GM21526 (cell line): ENCODE data around the gene AP2B1.

Experiments used
- ATAC-seq: cut with Tn5 transposase; IDR thresholded peaks from one replicate; pipeline ENCODE4 v1.9.1; 2021; ENCODE audit warnings: moderate library complexity; ENCODE audit not compliant: unreplicated experiment, low FRiP score

Gene AP2B1

DNA sequence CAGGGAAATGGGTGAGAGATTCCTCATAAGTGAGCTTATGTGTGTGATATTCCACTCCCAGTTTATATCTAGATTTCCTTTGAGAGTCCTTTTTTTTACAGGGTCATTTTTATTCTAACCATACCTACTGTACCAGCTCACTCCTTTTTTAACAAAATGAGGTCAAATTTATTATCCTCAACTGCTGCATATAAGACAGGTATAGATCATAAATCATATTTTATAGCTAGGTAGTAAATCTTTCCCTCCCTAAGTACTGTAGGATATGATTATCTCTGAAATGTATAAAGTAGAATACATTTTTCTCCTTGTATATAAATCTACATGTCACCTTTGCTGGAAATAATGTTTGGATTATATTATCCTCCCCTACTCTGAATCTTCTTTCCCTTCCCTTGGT, 31.5 kb downstream of the AP2B1 start:
- no peak for ATAC-seq

DNA sequence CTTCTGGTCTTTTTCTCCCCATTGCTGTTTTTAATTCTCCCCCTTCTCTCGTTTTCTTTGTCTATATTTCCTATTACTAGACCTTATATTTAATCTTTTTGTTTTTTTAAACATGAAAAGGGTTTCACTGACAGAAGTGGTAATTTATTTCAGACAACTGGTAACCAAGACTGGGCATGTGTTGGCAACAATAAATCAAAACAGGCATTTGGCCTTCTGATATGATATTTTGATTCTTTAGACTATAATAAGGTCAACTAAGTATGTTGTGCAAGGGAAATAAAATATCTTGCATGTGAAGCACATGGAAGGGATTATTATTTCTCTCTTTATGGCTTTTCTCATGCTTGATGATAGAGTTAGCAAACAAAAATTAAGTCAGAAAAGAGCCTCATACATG, 34.6 kb downstream of the AP2B1 start:
- no peak for ATAC-seq

DNA sequence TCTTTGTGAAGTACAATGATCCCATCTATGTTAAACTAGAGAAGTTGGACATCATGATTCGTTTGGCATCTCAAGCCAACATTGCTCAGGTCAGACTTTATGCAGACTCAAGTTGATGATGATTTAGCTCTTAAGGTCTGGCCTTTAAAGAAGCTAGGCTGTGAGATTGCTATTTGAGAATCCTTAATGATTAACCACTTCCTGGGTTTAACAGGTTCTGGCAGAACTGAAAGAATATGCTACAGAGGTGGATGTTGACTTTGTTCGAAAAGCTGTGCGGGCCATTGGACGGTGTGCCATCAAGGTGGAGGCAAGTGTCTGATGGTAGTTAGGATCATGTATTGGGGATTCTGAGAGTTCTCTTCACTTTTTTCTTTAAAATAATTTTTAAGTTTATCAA, 40.3 kb downstream of the AP2B1 start:
- ATAC-seq: no peak

DNA sequence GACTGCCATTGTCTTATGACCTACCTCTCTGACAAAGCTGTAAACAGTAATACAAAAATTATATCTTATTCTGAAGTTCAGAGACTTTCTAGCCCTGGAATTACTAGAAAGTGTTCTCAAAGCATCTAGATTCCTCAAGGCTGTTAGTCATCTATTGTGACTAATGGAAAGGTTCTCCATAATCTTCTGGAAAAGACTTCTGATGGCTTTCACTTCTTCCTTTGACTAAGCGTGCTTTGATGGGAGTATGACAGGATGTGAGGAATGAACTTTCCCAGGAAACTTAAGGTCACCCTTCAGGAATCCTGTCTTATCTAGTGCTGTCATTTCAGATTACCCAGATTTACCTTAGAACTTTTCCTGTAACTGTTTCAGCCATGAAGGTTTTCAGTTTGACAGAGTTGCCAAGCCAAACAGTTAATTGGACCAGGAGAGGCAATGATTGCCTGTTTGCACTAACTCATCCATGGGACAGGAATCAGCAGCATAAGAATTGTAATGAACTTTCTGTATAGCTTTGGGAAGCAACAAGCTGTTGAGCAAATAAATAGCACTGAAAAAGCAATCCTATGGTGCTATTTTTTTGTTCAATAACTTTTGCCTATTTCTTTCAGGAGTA, 43.5 kb downstream of the AP2B1 start:
- no peak for ATAC-seq

DNA sequence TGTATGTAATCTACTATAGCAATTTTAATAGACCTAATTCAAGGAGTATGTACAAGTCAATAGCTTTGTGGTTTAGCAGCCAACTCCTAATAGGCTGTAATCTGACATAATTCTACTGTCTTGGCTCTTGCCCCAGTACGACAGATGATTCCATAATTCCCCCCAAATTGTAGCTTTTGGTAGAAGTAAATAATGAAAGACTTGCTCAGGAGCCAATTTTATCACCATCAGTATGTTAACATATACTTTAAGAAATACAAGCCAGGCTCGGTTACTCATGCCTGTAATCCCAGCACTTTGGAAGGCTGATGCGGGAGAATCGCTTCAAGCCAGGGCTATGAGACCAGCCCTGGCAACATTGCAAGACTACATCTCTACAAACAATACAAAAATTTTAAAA, 53.9 kb downstream of the AP2B1 start:
- no peak for ATAC-seq

DNA sequence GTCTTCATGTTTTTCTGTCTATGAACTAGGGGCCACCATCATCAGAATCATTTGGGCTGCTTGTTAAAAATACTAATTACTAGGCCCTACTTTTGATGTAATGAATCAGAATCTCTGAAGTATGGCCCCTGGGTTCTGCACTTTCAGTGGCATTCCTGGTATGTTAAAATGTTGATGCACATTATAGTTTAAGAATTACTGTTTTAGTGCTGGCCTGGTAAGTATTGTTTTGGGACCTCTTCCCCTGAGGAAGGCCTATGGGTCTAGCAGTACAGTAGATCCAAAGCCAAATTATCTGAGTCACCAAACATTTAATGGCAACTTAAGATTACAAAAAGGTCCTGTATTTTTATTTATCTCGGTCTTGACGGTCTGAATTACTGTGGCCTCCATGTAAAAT, 58.8 kb downstream of the AP2B1 start:
- no peak for ATAC-seq

DNA sequence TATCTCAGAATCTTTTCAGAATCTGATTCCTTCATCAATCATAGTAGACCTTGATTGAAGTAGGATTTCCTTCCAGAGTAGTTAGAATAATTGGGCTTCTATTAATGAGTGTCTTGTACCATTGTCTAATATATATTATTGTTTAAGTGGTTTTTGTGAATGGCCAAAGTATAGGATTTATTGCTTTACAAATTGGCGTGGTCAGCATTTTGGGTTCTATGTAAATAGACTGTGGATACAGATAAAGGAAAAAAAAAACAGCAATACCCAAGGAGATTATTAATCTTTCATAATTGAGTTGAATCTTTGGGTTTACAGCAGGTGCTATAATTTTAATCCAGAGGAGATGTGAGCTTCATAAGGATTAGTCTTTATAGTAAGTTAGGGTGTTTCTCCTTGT, 64.3 kb downstream of the AP2B1 start:
- no peak for ATAC-seq

DNA sequence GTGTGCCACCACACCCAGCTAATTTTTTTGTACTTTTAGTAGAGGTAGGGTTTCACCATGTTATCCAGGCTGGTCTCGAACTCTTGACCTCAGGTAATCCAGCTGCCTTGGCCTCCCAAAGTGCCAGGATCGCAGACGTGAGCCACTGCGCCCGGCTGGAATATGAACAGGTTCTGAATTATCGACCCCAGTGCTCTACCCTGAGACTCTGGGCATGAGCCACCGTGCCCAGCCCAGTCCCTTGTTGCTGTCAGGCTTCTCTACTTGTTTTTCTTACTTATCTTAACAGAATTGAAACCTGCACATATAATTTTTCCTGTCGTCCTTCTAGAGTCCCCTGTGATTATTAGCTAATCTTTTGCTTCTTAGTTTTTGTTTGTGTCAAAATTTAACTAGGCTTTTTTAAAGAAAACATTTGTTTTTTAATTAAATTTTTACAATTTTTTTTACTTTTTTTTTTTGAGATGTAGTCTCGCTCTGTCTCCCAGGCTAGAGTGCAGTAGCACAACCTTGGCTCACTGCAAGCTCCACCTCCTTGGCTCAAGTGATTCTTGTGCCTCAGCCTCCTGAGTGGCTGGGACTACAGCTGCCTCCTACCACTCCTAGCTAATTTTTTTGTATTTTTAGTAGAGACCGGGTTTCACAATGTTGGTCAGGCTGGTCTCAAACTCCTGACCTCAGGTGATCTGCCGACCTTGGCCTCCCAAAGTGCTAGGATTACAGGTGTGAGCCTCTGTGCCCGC, 66.7 kb downstream of the AP2B1 start:
- no peak for ATAC-seq

DNA sequence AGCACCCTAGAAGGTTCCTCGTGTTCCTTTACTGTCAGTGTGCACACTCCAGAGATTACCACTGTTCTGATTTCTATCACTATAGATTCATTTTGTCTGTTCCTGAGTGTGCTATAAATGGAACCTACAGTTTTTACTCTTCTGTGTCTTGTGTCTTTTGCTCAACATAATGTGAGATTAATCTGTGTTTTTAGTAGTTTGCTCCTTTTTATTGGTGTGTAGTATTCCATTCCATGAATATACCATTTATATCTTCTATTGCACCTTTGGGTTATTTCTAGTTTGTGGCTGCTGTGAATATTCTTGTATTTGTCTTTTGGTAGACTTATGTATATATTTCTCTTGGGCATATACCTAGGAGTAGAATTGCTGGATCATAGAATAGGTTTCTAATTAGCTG, 68.2 kb downstream of the AP2B1 start:
- ATAC-seq: no peak

DNA sequence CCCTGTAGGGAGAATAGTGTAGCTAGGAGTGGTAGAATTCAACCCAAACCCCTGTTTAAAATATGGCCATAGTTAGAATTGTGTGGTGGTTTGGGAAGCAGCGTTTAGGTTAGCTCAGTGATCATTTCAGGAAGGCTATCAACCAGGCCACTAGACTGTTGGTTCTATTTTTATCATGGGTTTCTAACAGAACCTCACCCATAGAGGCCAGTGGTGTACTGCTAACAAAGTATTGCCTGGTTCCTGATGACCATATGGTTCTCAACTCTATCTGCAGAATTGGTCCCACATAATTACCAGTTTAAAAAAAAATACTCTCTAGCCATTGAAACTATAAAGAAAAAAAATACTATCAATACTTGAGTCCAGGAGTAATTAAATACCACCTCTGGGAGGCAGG, 73.8 kb downstream of the AP2B1 start:
- ATAC-seq: no peak

DNA sequence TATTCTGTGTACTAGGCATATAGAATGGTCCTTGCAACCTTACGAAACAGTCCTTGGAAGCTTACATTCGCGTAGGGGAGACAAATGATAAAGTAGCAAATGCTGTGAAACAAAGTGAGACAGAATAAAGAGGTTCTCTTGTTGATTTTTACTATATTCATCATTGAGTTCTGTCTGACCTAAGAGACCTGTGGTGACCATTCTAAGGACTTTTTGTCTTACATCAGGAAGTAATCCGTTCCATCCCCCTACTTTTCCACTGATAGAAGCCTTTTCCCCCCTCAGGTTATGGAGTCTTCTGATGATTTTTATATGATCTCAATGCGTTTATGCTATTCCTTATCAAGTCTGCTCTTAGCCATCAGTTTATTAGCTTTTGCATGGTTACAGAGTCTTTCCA, 77.6 kb downstream of the AP2B1 start:
- ATAC-seq: no peak

DNA sequence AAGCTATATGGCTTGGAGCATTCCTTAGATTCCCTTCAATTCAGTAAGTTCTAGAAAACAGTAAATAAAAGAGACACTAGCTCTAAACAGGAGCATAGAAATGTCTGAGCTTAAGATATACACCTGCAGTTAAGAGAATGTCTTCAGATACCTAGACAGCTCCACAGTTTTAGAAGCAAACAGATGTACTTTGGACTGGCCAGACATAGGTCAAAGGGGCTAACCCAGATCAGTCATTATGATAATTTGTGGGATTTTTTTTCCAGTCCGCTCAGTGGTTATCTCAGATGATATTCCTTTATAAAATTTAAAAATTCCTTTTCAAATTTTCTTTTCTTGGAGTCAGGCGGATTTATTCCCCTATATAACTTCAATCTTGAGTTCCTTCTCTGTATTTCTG, 78.5 kb downstream of the AP2B1 start:
- ATAC-seq: no peak

DNA sequence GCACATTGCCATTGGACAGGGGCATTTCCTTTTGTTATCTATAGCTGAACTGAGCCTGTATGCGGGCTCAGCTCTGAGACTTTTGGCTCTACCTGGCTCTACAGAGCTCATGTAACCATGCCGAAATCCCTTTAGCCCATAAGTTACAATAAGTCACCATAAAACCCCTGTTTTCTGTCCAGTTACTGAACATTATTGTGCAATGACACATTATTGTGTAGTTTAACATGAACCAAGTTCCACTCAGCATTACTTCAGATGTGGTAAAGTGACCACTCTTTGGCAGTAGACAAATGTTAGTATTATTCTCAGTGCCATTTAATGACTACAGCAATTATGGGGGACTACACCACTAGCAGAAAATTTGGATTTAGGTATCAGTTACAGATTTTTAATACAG, 78.9 kb downstream of the AP2B1 start:
- ATAC-seq: no peak

DNA sequence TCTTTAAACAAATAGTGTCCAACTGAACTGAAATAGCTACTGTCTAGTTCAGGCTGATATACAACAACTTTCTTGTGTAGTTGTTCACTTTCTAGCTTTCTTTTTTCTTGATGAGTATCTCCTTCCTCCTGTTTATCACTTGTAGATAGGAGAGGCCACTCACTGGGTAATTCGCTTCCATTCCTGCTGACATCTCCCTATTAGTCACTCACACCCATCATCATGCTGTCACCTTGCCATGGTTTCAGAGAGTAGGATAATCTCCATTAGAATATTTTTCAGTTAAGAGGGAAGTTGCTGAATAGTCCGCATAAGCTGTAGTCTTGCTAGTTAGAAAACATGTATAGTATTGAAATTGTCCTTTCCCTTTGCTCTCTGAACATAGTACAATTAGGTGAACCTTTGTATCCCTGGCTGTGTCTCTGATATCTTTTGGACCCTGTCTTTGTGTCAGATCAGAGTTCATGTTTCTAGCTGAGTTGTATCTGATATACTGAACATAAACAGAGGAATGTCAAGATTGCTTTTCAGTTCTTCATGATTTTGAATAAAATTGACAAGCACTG, 79.9 kb downstream of the AP2B1 start:
- no peak for ATAC-seq

DNA sequence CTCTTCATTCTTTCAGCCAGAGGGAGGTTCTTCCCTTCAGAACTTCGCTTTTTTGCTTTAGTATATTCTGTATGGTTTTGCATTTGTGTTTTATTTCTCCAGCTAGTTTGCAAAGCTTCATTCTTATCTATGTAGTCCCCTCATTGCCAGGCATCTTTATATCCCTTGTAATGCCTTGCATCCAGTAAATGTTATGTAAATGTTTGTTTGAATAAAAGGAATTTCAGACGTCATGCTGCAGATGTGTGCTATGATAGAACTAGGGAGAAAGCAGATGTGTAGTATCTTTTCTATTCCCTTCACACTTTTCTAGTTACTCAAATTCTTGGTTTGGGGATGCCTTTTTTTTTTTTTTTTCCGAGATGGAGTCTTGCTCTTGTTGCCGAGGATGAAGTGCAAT, 81.7 kb downstream of the AP2B1 start:
- ATAC-seq: no peak

DNA sequence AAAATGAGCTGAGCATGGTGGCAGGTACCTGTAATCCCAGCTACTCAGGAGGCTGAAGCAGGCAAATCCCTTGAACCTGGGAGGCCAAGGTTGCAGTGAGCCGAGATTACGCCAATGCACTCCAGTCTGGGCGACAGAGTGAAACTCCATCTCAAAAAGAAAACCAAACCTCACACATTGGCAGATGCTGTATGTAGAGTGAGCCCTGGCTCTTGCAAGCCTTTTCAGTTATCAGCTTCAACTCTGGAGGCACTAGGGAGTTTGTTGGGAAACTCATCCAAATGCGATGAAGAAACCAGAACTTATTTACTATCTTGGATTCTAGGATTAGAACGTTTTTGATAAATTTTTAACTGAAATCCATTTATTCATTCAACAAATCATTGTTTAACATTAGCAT, 87.4 kb downstream of the AP2B1 start:
- no peak for ATAC-seq

DNA sequence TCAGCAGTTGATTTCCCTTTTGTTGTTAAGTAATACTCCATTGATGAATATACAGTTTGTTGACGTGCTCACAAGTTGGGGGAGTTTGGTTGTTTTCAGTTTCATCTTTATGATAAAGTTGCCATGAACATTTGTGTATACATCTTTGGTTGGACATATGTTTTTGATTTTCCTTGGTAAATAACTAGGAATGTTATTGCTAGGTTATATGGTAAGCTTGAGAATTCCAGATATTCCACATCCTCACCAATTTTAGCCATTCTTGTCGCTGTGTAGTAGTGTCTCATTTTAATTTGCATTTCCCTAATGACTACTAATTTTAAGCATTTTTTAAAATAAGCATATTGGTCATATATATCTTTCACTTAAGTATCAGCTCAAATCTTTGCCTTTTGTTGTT, 89.3 kb downstream of the AP2B1 start:
- no peak for ATAC-seq

DNA sequence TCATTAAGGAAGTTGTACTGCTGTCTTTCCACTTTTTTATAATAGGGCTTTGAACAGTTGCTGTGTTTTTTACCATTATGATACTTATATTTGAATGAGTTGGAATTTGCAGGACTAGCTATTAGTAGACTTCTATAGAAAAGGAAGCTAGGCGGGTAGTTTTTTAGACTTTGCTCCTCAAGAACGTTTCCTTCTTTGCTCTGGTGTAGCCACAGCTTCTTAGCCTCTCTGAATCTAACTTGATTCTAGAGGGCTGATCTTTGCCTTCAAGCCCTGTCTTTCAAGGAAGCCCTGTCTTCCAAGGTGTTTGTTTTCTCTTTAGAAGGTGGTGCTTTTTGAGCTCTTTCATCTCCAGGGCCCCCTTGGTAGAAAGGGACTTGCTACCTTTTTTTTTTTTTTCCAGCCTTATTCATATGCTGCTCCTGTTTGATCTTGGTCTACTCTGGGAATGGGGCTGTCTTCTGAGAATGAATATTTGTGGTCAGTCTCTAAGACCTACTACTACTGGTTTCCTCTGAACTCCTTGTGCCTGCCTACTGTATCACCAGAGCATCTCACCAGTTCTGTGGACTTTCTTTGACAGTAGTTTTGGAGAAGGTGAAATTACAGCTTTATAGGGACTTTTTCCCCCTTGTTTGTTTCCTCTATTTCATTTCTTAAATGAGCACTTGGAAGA, 92.0 kb downstream of the AP2B1 start:
- ATAC-seq: no peak

DNA sequence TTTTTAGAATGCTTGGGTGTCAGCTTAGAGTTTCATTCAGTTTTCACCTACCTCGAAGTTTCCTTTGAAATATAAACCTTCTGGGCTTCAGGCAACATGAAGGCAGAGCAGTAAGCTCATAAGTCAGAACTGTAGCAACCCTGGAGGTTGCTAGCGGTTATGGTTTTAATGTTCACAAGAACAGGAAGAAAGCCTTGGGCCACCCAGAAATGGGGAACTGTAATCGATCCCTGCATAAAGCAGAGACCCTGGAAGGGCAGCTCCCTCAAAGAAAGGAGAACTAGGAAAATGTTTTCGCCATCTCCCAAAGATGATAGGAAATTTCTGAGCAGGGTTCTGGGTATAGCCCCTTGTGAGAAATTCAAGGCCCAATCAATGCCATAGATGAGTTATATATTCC, 96.5 kb downstream of the AP2B1 start:
- ATAC-seq: no peak

DNA sequence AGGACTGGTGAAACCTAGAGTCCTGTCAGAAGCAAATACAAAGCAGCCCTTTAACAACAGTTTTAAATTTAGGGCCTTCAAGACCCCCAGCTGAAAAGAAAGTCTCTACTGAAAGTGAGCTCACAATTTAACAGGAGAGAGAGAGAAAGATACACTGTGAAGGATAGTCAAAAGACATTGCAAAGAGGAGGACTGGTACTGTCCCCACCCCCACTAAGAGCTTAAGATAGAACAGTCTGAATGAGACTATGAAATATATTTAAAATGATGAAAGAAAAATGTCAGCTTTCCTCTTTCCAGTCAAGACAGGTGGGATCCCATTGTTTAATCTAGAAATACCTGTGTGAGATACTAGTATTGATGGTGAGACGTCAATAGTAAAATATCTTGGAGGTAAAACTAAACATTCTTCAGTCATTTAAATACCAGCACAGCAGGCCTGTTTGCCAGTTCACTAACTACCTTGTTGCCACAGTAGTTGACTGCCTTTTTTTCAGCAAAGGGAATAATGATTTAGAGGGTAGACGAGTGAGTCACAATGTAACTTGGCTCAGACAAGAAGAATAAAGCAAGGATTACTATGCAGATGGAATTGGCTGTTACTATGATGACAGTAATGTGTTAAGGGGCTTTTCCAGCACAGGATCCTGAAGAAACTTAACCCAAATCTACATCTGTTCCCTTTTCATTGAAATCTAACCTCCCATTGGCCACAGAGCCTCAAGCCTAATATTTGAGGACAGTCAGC, 97.1 kb downstream of the AP2B1 start:
- no peak for ATAC-seq
